NCI-H524 treated with DMSO at 0.1 percent for 48 hours (cell line): ENCODE data around the gene TRAF3.
"Not testable (repeated sequence)": the region's sequence is repeated elsewhere in the genome, so short reads cannot be mapped to it uniquely, and the experiment has no call there.

ENCODE experiments used
- DNase-seq: peaks from one replicate; lab custom pipeline; 2025; lab: John Stamatoyannopoulos, UW

TRAF3 gene

DNA sequence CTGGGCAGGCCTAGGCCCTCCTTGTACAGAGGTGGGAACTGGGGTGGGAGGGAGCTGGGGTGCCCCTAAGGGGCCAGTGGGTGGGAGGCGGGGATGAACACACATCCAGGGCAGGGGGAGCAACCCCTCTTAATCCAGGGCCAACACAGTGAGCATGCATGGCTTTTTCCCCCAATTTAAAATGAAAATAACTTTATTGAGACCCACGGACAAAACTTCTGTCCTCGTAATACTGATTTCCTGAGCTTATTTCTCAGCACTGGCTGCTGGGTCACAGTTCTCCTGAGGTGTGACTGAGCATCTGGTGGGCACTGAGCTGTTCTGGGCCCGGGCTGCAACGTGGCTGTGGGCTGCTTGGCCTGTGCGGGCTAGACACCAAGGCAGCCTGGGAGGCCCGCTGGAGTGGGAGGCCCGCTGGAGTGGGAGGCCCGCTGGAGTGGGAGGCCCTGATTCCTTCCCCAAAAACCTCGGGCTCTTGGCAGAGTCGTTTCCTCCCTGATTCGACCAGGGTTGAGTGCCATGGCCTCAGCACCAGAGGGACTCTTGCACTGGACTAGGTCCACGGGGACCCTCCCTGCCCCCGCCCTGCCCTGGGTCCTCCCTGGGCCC lies 24.9 kb upstream of the TRAF3 start:
- no peak for DNase-seq

GRCh38 chr14:102754370-102755262 lies 22.6 kb upstream of the TRAF3 start:
- no peak for DNase-seq

GRCh38 chr14:102757646-102758045 lies 19.6 kb upstream of the TRAF3 start:
- DNase-seq, result no peak

DNA sequence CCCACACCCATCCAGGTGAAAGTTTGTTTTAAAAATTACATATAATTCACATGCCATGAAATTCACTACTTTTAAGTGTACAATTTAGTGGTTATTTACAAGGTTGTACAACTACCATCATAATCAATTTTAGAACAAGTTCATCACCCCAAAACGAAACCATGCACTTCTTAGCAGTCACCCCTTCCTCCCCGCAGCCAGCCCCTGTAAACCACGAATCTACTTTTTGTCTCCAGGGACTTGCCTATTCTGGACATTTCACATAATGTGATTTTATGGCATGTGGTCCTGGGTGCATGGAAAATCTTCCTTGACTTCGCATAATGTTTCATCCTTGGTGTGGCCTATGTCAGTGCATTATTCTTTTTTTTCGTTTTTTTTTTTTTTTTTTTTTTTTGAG lies 19.2 kb upstream of the TRAF3 start:
- no peak for DNase-seq

GRCh38 chr14:102759456-102760187 lies 17.6 kb upstream of the TRAF3 start:
- peak; percentile 13 for DNase-seq

DNA sequence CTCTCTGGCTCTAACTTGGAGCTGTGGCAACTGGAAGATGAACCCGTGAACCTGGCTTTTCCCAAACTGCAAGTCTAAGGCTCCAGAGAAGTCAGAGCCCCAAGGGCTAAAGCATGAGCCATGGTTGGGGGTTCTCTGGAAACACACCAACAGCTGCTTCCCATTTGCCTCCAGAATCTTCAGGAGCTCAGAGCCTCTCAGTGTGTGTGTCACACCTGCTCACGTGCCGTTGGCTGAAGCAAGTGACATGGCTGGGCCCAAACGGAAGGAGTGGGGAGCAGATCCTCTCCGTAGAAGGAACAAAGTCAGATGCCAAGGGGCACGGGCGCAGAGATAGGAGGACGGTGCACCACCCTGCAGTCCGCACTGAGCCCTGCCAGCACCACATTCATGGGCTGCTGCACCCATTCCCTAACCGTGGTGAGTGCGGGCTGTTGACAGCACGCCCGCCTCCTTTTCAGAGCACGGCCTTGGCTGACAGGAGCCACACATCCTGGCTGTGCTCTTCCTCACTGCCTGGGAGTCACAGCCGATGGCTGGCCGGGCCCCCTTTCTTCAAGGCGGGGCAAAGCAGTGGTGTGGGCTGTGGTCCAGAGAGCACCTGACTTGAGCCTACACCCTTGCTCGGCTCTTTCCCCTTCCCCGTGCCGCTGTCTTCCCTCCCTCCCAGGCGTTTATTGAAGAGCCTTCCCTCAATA lies 16.6 kb upstream of the TRAF3 start:
- DNase-seq, result no peak

DNA sequence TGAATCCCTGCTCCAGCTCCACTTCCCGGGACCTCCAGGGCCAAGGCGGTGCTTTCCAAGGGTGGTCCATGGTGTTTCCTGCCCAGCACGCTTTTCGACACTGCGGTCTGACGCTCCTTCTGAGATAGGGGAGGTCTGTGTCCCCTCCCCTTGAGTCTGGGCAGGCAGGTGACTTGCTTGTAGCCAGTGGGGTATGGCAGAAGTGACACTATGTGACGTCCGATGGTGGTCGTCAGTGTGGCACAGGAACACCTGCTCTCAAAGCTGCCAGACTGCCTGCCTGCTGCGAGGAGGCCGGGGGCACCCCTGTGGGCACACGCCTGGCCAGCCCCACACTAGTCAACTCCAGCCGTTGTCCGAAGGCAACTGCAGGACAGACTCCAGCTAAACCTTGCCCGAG lies 16.0 kb upstream of the TRAF3 start:
- DNase-seq, result no peak

- no peak for DNase-seq
Measured at GRCh38 chr14:102764220-102764671, 13.0 kb upstream of the TRAF3 start.

- DNase-seq, result not testable (repeated sequence)
Measured at GRCh38 chr14:102765770-102766169, 11.5 kb upstream of the TRAF3 start.

- no peak for DNase-seq
Measured at GRCh38 chr14:102768223-102769048, 8.8 kb upstream of the TRAF3 start.

- DNase-seq, result no peak
Measured at GRCh38 chr14:102769049-102769327, 8.3 kb upstream of the TRAF3 start.

DNA sequence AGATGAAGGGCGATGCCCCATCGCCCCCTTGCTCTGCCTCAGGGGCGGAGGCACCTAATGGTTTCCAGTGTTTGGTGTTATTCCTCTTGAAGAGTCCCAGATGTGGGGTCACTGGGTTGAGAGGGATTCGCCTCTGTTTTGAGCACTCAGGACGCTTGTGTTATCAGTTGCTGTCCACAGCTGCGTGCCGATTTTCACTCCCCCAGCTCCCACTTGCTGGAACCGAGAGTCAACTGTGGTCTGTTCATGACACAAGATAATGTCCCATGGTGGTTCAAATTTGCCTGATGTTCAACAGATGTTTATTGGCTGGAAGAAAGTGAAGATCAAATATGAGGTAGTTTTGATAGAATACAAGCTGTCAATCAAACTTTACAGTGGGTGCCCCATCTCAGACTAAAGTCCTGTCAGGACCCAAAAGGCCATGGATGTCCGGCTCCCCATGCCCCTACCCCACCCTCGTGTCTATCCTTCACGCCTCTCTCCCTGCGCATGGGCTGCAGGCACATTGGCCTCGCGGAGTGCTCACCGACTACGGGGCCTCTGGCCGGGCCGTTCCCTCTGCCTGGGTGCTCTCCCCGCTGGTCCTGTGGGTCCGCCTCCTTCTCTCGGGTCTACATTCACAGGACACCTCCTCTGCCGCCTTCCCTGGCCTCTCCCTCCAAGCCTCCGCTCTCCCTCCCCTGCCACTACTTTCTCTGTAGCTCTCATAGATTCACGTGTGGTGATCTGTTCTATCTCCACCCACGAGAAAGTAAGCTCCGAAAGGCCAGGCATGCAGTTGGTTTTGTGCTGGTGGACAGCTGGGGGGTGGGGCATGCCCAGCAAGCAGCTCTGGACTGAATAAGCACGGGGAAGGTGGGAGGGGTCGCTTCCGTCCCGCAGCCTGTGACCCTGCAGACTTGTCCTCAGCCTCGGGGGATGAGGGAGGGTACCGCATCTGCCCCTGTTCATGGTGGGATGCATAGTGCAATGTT lies 6.8 kb upstream of the TRAF3 start:
- DNase-seq, result no peak

- no peak for DNase-seq
Measured at GRCh38 chr14:102771144-102771543, 6.1 kb upstream of the TRAF3 start.

DNA sequence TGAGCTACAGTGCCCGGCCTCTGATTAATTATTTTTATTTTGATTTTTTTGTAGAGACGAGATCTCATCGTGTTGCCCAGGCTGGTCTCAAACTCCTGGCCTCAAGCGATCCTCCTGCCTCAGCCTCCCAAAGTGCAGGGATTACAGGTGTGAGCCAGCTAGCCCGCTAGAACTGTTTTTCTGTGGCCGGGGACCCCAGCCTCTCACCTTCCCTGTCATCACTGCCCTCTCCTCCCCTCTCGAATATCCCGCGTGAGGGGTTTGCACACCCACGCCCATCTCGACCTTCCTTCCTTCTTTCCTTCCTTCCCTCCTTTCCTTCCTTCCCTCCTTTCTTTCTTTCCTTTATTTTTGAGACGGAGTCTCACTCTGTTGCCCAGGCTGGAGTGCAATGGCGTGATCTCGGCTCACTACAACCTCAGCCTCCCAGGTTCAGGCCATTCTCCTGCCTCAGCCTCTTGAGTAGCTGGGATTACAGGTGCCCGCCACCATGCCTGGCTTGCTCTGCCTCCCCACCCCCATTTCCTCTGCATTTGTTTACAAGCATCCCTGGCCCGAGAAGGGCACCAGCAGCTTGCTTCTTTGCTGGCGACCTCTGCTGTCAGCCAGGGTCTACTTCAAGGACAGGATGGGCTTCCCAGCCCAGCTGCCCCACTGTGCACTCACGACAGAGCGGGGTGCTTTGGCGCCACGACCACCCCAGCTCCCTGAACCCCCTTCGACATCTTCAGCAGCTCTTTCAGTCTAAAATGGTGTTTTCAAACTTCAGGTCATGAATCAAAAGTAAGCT lies 4.3 kb upstream of the TRAF3 start:
- DNase-seq, result peak; percentile 33

DNA sequence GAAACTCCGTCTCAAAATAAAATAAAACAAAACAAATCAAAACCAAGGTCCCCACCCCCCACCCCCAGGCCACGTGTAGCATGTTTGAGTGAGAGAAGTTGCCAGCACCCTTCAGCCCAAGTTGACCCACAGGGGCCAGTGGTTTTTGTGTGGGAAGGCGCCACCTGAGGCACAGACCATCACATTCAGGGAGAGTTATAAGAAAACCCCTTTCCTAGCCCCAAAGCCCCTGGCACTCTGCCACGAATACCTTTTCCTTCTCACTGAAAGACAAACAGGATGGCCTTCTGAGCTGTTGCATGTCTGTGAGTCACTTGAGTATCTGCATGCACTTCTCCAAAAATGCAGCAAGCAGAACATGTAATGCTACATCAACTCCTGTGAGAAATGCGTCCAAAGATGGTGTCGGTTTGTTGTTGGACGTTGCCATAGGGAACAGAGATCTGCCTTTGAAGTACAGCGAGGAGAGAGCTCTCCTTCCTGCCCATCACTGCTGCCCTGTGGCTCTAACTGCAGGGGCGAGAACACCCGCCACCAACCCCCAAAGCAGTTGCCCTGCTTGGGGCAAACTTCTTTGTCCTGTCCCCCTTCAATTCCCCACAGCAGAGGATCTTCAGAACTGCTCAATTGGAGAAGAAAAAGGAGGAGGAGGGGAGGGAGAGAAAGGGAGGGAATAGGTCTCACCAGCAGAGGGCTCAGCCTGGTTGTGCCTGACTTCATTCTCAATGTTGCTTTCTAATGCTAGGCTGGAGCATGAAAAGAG lies 2.7 kb upstream of the TRAF3 start:
- no peak for DNase-seq

- DNase-seq, result no peak
Measured at GRCh38 chr14:102775855-102776760, 1.1 kb upstream of the TRAF3 start.

DNA sequence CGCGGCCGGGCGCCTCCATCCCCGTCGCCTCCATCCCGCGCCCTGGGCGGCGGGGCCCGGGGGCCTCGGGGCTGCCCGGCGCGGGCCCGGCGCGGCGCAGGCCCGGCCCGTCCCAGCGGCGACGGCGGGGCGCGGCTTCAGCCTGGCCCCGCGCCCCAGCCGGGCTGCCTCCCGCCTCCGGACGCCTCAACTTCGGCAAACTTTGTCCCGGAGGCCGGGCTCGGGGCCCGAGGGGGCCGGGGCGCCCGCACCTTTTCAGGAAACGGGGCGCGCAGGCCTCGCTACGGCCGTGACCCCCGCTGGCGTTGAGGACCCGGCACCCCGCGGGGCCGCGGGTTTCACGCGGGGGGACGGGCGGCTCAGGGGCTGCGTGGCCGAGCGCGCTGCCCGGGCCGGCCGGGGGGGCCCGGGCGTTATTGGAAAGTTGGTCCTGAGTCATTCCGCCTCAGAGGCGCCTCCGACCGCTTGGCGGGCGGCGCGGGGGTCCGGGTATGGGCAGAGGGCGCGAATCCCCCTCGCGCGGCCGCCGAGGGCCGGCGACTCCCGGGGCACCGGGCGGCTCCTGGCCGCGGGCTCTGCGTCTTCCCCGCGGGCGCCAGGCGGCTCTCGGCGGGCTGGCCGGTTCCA lies 575 bp downstream of the TRAF3 start:
- no peak for DNase-seq
